Heart right ventricle (tissue), 16 donors: Measurements from ENCODE around the gene MARK1. TPM values are rescaled to one million over a fixed set of nuclear protein-coding genes. Genes with fewer than 3 reads are reported as not detected.

Experiments used
- ATAC-seq, 8 donors: fragments of 200-7000 bp; cut with Tn5 transposase; one replicate each; pipeline ENCODE4 v1.9.1; 2020; ENCODE audit warnings: mild to moderate bottlenecking in 8 of 8, moderate library complexity in 8 of 8, moderate number of reproducible peaks in 1 of 8
- DNase-seq, 2 donors: peaks; one replicate each; pipeline ENCODE4 v3.0.0-alpha.2; 2020
- H3K27ac ChIP-seq, 10 donors: fragments of 200-600 bp; sonication (generic) in 2 of 10; one replicate each; pipeline versions ENCODE4 v1.5.0 to v1.8.0; 2020 to 2022; ENCODE audit warnings: mild to moderate bottlenecking in 3 of 10
- H3K27me3 ChIP-seq, 7 donors: fragments of 200-600 bp; one replicate each; pipeline ENCODE4 v1.8.0; 2021 to 2022; ENCODE audit warnings: mild to moderate bottlenecking in 2 of 7
- H3K36me3 ChIP-seq, 9 donors: fragments of 200-600 bp; sonication (generic) in 1 of 9; one replicate each; pipeline versions ENCODE4 v1.5.0 to v1.8.0; 2020 to 2022; ENCODE audit warnings: mild to moderate bottlenecking in 2 of 9
- H3K4me1 ChIP-seq, 9 donors: fragments of 200-600 bp; sonication (generic) in 1 of 9; one replicate each; pipeline versions ENCODE4 v1.5.0 to v1.8.0; 2020 to 2022; ENCODE audit warnings: mild to moderate bottlenecking in 4 of 9
- H3K4me3 ChIP-seq, 10 donors: fragments of 200-600 bp; sonication (generic) in 2 of 10; one replicate each; pipeline versions ENCODE4 v1.5.0 to v1.8.0; 2020 to 2022; ENCODE audit warnings: mild to moderate bottlenecking in 7 of 10, moderate library complexity in 2 of 10
- H3K9me3 ChIP-seq, 11 donors: fragments of 200-600 bp in 10 of 11; sonication (generic) in 2 of 11; one replicate each; pipeline versions ENCODE4 v1.5.0 to v1.8.0; 2013 to 2022; ENCODE audit warnings: mild to moderate bottlenecking in 2 of 11, control low read depth in 1 of 11, moderate library complexity in 1 of 11
- WGBS, 2 donors: extraction: QIAGEN DNeasy Blood & Tissue Kit; methylation state at CpG; one replicate each; pipeline ENCODE4 v1.1.7; 2013; ENCODE audit warnings: inconsistent platforms in 1 of 2; 5-methylcytosine and 5-hydroxymethylcytosine counted together
- intact Hi-C, 10 donors: fragments of 100-400 bp; cut with DNase I; formaldehyde crosslinking; loops; one replicate each; pipeline versions ENCODE4 v1.11.1 to v1.14.2; 2022
- polyA plus RNA-seq, 2 donors: library from polyadenylated mRNA; stranded (reverse); fragments of 200-250 nt; gene quantifications; one replicate each; pipeline ENCODE4 v1.2.3, GENCODE V29; 2013
- total RNA-seq, 10 donors: library from RNA; stranded (reverse); fragmentation: NEBNext Ultra II Directional in 3 of 10; extraction: Animal tissue kit (Norgen Biotek cat#: 25700) in 3 of 10; gene quantifications; one replicate each; pipeline versions ENCODE4 v1.2.1 to v1.2.4, GENCODE V29; 2021 to 2023
- TF ChIP-seq, protein P1 (sequence below), 9 donors: fragments of 200-600 bp; sonication (generic) in 2 of 9; IDR thresholded peaks; one replicate each; pipeline versions ENCODE4 v1.5.0 to v1.8.0; 2021 to 2022; ENCODE audit warnings: antibody characterized with exemption in 9 of 9, mild to moderate bottlenecking in 5 of 9, moderate library complexity in 1 of 9
- donor health status: Arrhythmogenic right ventricular cardiomyopathy.
- donor health status: ischemic (EF 13 %, LVEDD 7.1; RV severe dilation, severe dysfunction).
- donor health status: healthy with polysubstance abuse.
- donor health status: DM: no; HTN: yes; CAD: no.
- donor health status: DM: no; HTN: no; CAD: no.
- donor health status: ischemic (EF 25% LVEDD 6.9; RV normal size, moderate dysfunction).
- donor health status: ischemic (EF 25% LVEDD 5.7; RV mildly dilated, moderate dysfunction).
- donor health status: healthy.
- donor health status: DM: yes; HTN: yes; CAD: no.
- donor health status: Ischemic cardiomyopathy.
- donor health status: ischemic (EF 35%, LVEDD 5.7; RV mildly dilated, moderate dysfunction).
- donor health status: nonischemic (EF 11% LVEDD 7.7; RV severe dilation, severe dysfunction).
- donor health status: DM: yes; HTN: yes; CAD: no.
- donor health status: PGD.
- donor health status: ischemic (EF 29% LVEDD 5.4; RV normal size, mild dysfunction).
- donor health status: nonischemic (EF 23%, LVEDD 6.1; RV moderate dilation, normal function).

The MARK1 gene
- total and polyA plus RNA-seq, 12 donors = 6.9 to 19.0 (median 14.9) TPM

GRCh38 chr1:220552672-220553260, 24.8 kb downstream of the MARK1 start:
- Histone ChIP-seq H3K4me1 (peaks cover 0 to 48% (median 7%) of the 10 kb centered on the region in 9 donors), H3K27ac (no peak overlapping the region), H3K4me3 (no peak overlapping the region), H3K36me3 (no peaks in the 10 kb centered on the region), H3K27me3 (no peaks in the 10 kb centered on the region), H3K9me3 (no peaks in the 10 kb centered on the region)
- WGBS, 2 donors = 53 to 78% methylated on average over 1 of the region's 1 CpG
- intact Hi-C loops = no loop called here
- TF ChIP-seq, protein P1, sequence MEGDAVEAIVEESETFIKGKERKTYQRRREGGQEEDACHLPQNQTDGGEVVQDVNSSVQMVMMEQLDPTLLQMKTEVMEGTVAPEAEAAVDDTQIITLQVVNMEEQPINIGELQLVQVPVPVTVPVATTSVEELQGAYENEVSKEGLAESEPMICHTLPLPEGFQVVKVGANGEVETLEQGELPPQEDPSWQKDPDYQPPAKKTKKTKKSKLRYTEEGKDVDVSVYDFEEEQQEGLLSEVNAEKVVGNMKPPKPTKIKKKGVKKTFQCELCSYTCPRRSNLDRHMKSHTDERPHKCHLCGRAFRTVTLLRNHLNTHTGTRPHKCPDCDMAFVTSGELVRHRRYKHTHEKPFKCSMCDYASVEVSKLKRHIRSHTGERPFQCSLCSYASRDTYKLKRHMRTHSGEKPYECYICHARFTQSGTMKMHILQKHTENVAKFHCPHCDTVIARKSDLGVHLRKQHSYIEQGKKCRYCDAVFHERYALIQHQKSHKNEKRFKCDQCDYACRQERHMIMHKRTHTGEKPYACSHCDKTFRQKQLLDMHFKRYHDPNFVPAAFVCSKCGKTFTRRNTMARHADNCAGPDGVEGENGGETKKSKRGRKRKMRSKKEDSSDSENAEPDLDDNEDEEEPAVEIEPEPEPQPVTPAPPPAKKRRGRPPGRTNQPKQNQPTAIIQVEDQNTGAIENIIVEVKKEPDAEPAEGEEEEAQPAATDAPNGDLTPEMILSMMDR (IDR thresholded peaks at IDR 0.05) = no peak
- DNase-seq = no peak
- ATAC-seq = peak in 2 of 8 donors; percentile 46 to 55

GRCh38 chr1:220556641-220557040, 28.7 kb downstream of the MARK1 start:
- TF ChIP-seq, protein P1 (IDR thresholded peaks at IDR 0.05) = no peak
- H3K27me3 ChIP-seq = no peaks in the 10 kb centered on the region
- DNase-seq (no peak), ATAC-seq (no peak)
- peaks cover 0 to 43% (median 3%) of the 10 kb centered on the region in 9 donors for H3K4me1 ChIP-seq
- no peaks in the 10 kb centered on the region for H3K9me3 ChIP-seq
- intact Hi-C loops = no loop called here
- no peak overlapping the region for H3K4me3 ChIP-seq
- no peaks in the 10 kb centered on the region for H3K36me3 ChIP-seq
- H3K27ac ChIP-seq = no peak overlapping the region

DNA sequence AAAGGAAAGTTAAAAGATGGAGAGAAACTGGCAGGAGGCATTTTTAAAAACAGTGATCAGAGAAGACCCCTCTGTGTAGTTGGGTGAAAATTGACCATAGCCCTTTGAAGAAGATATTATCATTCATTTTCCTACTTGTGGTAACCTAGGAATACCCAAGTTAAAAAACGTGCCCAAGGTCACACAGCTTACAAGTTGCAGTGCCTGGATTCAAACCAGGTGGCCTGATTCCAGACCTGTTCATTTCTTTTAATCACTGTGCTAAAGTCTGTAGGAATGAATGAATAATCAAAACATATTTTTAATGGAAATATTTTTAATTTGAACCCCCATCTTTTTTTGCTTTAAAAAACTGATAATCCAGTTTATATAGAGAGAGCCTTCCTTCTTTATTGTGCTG, 35.6 kb downstream of the MARK1 start:
- H3K4me3 ChIP-seq = no peak overlapping the region
- no peaks in the 10 kb centered on the region for H3K36me3 ChIP-seq
- TF ChIP-seq, protein P1 (IDR thresholded peaks at IDR 0.05) = no peak
- WGBS, 2 donors = 13 to 23% methylated on average over 1 of the region's 1 CpG
- no peak overlapping the region for H3K27ac ChIP-seq
- ATAC-seq (peak in 1 of 8 donors; percentile 42), DNase-seq (no peak)
- no peaks in the 10 kb centered on the region for H3K27me3 ChIP-seq
- H3K9me3 ChIP-seq = no peaks in the 10 kb centered on the region
- H3K4me1 ChIP-seq = peaks cover 0 to 36% (median 10%) of the 10 kb centered on the region in 9 donors
- intact Hi-C loops = no loop called here

DNA sequence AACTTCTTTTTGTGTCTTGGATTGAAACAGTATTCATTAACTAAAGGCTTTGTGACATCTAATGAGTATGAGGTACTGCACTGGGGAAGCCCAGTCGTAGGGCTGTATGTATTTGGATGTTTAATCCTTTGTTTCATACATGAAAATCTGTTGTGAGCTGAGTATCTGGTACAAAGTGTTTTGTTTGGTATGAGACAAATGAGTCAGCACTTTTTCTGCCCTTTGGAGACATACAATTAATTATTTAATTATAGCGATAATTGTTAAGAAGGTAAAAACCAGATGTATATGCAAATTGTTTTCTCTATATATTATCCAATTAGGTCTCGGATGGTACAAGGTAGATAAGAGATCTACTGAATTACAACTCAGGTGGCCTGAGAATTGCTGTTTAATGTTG, 36.3 kb downstream of the MARK1 start:
- WGBS, 2 donors = 79 to 87% methylated on average over 3 of the region's 3 CpGs
- Histone ChIP-seq H3K27me3 (no peaks in the 10 kb centered on the region), H3K4me3 (no peak overlapping the region), H3K4me1 (peaks cover 0 to 36% (median 10%) of the 10 kb centered on the region in 9 donors), H3K9me3 (no peaks in the 10 kb centered on the region), H3K36me3 (no peaks in the 10 kb centered on the region), H3K27ac (no peak overlapping the region)
- ATAC-seq (no peak), DNase-seq (no peak)
- TF ChIP-seq, protein P1 (IDR thresholded peaks at IDR 0.05) = no peak
- intact Hi-C loops = no loop called here
